HG03571 (cell line): ENCODE results near the gene TBC1D22A.
"Not testable (repeated sequence)": the region's sequence is repeated elsewhere in the genome, so short reads cannot be mapped to it uniquely, and the experiment has no call there.

Experiments used
- ATAC-seq: cut with Tn5 transposase; IDR thresholded peaks from one replicate; pipeline ENCODE4 v1.9.1; 2021; ENCODE audit not compliant: unreplicated experiment

TBC1D22A gene

GRCh38 chr22:47111626-47112581, 349.5 kb downstream of the TBC1D22A start:
- no peak for ATAC-seq

- no peak for ATAC-seq
These were observed 350.1 kb downstream of the TBC1D22A start for GRCh38 chr22:47112582-47112965.

- no peak for ATAC-seq
These were observed 350.8 kb downstream of the TBC1D22A start for GRCh38 chr22:47112994-47113852.

GRCh38 chr22:47113853-47114415, 351.5 kb downstream of the TBC1D22A start:
- ATAC-seq = no peak

GRCh38 chr22:47114813-47115517, 352.5 kb downstream of the TBC1D22A start:
- ATAC-seq = no peak

- no peak for ATAC-seq
These were observed 353.1 kb downstream of the TBC1D22A start for GRCh38 chr22:47115518-47115890.

- no peak for ATAC-seq
These were observed 353.5 kb downstream of the TBC1D22A start for GRCh38 chr22:47115921-47116320.

GRCh38 chr22:47116426-47117341, 354.2 kb downstream of the TBC1D22A start:
- no peak for ATAC-seq

GRCh38 chr22:47117442-47117841, 355.0 kb downstream of the TBC1D22A start:
- ATAC-seq = not testable (repeated sequence)

- ATAC-seq = no peak
These were observed 356.7 kb downstream of the TBC1D22A start for GRCh38 chr22:47119181-47119580.

GRCh38 chr22:47120399-47120798, 357.9 kb downstream of the TBC1D22A start:
- no peak for ATAC-seq

- no peak for ATAC-seq
These were observed 359.3 kb downstream of the TBC1D22A start for GRCh38 chr22:47121791-47122190.

- no peak for ATAC-seq
These were observed 360.1 kb downstream of the TBC1D22A start for GRCh38 chr22:47122441-47123000.

GRCh38 chr22:47123006-47123826, 360.8 kb downstream of the TBC1D22A start:
- ATAC-seq = no peak

GRCh38 chr22:47123827-47124442, 361.5 kb downstream of the TBC1D22A start:
- ATAC-seq = no peak

- no peak for ATAC-seq
These were observed 362.0 kb downstream of the TBC1D22A start for GRCh38 chr22:47124451-47124881.

- no peak for ATAC-seq
These were observed 362.5 kb downstream of the TBC1D22A start for GRCh38 chr22:47124961-47125360.

- no peak for ATAC-seq
These were observed 363.2 kb downstream of the TBC1D22A start for GRCh38 chr22:47125603-47126002.
